ENCODE measurements around the gene SPATA2.
A peak's percentile ranks its signal among the peaks of the same experiment; 100 is the strongest.

SPATA2 gene

DNA sequence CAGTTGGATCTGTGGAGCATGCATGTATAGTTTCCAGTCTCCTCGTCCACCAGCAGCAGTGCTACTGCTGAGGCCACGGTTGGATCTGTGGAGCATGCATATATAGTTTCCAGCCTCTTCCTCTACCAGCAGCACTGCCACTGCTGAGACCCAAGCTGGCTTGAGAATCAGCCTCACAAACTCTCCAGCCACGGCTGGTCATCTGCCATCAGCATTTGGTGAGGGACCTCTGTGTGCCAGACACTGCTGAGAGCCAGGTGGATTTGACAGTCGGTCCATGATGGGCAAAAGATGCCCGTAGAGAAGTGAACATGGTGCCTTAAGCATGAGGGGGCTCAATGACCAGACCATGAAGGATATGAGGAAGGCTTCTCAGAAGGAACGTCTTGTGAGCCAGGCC, 56.3 kb downstream of the SPATA2 start:
- no peaks in the 10 kb centered on the region for H3K9me3 ChIP-seq (ENCODE audit: insufficient read depth, low read depth, low read length)
- H3K4me3 ChIP-seq (ENCODE audit: low read length), result no peak overlapping the region
- H3K27me3 ChIP-seq (ENCODE audit: insufficient read depth, low read length), result no peaks in the 10 kb centered on the region
- H3K27ac ChIP-seq (ENCODE audit: low read length), result no peak overlapping the region
- peaks cover 3% of the 10 kb centered on the region for H3K36me3 ChIP-seq (ENCODE audit: insufficient read depth, low read depth, low read length)
- peaks cover 2% of the 10 kb centered on the region; the same call in 1 of the 2 replicates for H3K4me1 ChIP-seq (ENCODE audit: insufficient read depth, low read length)
- H3K9ac ChIP-seq (ENCODE audit: low read depth, low read length), result no peak overlapping the region

DNA sequence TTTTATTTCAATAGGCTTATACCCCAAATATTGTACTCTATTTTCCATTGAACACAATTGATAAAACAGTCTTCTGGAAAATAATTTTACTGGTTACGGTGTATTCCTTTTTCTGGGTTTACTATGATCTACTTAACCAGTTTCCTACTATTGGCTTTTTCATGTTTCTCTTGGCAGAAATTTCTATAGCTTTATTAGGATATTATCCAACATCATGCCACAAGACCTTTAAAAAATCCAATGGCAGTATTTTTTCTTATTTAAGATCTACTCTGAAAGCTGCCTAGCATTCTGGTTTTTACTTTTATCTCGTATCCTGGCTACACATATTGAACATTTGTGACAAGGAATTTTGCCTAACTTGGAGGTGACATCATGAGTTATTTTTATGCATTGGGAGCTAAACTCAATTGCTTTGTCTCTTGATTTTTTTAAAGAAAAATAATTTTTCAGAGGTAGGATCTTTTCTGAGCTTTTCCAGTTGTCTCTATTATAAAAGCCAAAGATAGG, 57.2 kb downstream of the SPATA2 start:
- Histone ChIP-seq H3K36me3 (ENCODE audit: insufficient read depth, low read depth, low read length) (peaks cover 3% of the 10 kb centered on the region), H3K27ac (ENCODE audit: low read length) (no peak overlapping the region), H3K9ac (ENCODE audit: low read depth, low read length) (no peak overlapping the region), H3K9me3 (ENCODE audit: insufficient read depth, low read depth, low read length) (no peaks in the 10 kb centered on the region), H3K4me3 (ENCODE audit: low read length) (no peak overlapping the region), H3K4me1 (ENCODE audit: insufficient read depth, low read length) (peaks cover 10% of the 10 kb centered on the region; the same call in 1 of the 2 replicates), H3K27me3 (ENCODE audit: insufficient read depth, low read length) (no peaks in the 10 kb centered on the region)

DNA sequence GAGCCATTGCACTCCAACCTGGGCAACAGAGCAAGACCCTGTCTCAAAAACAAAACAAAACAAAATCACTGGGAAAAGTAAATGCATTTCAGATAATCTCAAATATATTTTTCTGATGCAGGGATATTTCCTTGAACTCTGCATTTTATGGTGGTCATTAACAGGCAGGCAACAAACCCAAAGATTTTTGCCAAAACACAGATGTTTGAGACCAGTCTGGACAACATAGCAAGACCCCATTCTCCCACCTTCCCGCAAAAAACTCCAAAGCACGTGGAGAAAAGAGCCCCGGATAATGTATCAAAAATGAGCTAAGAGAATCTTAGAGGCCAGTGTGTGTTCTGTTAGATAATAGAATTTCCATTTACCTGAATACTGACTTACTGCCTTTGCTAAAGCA, 58.4 kb downstream of the SPATA2 start:
- H3K4me3 ChIP-seq (ENCODE audit: low read length), result no peak overlapping the region
- no peak overlapping the region for H3K27ac ChIP-seq (ENCODE audit: low read length)
- peaks cover 3% of the 10 kb centered on the region for H3K36me3 ChIP-seq (ENCODE audit: insufficient read depth, low read depth, low read length)
- no peak overlapping the region for H3K9ac ChIP-seq (ENCODE audit: low read depth, low read length)
- no peaks in the 10 kb centered on the region for H3K9me3 ChIP-seq (ENCODE audit: insufficient read depth, low read depth, low read length)
- no peaks in the 10 kb centered on the region for H3K27me3 ChIP-seq (ENCODE audit: insufficient read depth, low read length)
- peaks cover 10% of the 10 kb centered on the region; the same call in 1 of the 2 replicates for H3K4me1 ChIP-seq (ENCODE audit: insufficient read depth, low read length)

DNA sequence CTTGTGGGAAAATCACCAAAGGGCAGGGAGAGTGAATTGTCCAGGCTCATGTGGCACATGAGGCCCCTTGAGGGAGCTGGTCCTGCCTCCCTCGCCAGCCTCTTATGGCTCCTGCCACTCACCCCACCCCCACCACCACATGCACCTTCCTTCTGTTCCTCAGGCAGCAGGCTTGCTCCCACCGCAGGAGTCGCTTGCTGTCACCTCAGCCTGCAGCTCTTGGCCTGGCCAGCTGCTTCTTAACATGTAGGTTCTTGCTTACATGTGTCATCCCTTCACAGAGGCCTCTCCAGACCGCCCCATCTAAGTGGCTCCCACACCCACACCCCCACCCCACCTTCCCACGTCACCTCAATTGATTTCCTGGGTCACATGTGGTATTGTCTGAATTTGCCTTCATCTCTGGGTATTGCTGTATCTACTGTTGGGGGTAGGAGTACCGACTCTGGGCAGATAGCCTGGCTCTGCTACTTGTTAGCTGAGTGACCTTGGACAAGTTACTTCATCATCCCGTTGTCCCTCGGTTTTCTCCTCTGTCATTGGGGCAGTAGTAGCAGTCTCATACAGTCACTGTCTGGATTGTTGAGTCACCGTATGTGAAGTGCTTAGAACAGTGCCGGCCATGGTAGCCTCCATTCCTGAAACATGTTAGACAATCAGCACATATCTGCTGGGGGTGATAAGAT, 61.0 kb downstream of the SPATA2 start:
- H3K27ac ChIP-seq (ENCODE audit: low read length), result no peak overlapping the region
- peaks cover 12% of the 10 kb centered on the region; the same call in 1 of the 2 replicates for H3K4me1 ChIP-seq (ENCODE audit: insufficient read depth, low read length)
- H3K9ac ChIP-seq (ENCODE audit: low read depth, low read length), result no peak overlapping the region
- no peaks in the 10 kb centered on the region for H3K27me3 ChIP-seq (ENCODE audit: insufficient read depth, low read length)
- peaks cover 3% of the 10 kb centered on the region for H3K36me3 ChIP-seq (ENCODE audit: insufficient read depth, low read depth, low read length)
- H3K4me3 ChIP-seq (ENCODE audit: low read length), result no peak overlapping the region
- H3K9me3 ChIP-seq (ENCODE audit: insufficient read depth, low read depth, low read length), result no peaks in the 10 kb centered on the region

- H3K36me3 ChIP-seq (ENCODE audit: insufficient read depth, low read depth, low read length), result peaks cover 3% of the 10 kb centered on the region
- H3K27ac ChIP-seq (ENCODE audit: low read length), result no peak overlapping the region
These were observed 61.7 kb downstream of the SPATA2 start for GRCh38 chr20:49853640-49854039.

More at GRCh38 chr20:49853640-49854039, 61.7 kb downstream of the SPATA2 start:
- H3K27me3 ChIP-seq (ENCODE audit: insufficient read depth, low read length), result no peaks in the 10 kb centered on the region
- no peaks in the 10 kb centered on the region for H3K9me3 ChIP-seq (ENCODE audit: insufficient read depth, low read depth, low read length)
- H3K9ac ChIP-seq (ENCODE audit: low read depth, low read length), result 0 out of 2 replicates have a peak overlapping the region, but pooled peaks have one; percentile 7
- no peak overlapping the region for H3K4me3 ChIP-seq (ENCODE audit: low read length)
- H3K4me1 ChIP-seq (ENCODE audit: insufficient read depth, low read length), result peaks cover 15% of the 10 kb centered on the region; the same call in 1 of the 2 replicates

Measured in iPS-20b (cell line).